Activated T-helper 1 cell treated with Interleukin-2 at 50 U/mL for 16 hours (primary cell): Measurements from ENCODE around the gene SLC29A3.

Experiments
- DNase-seq: peaks from one replicate; pipeline ENCODE4 v3.0.0-alpha.2; 2020; ENCODE audit warnings: low read depth

SLC29A3 gene

GRCh38 chr10:71301371-71301916 lies 17.6 kb upstream of the SLC29A3 start:
- no peak for DNase-seq

GRCh38 chr10:71302451-71302850 lies 16.6 kb upstream of the SLC29A3 start:
- DNase-seq: no peak

GRCh38 chr10:71302874-71303568 lies 16.0 kb upstream of the SLC29A3 start:
- DNase-seq: no peak

GRCh38 chr10:71303569-71303907 lies 15.5 kb upstream of the SLC29A3 start:
- no peak for DNase-seq

- no peak for DNase-seq
Observed at GRCh38 chr10:71304914-71305313, 14.1 kb upstream of the SLC29A3 start.

GRCh38 chr10:71306979-71307378 lies 12.1 kb upstream of the SLC29A3 start:
- no peak for DNase-seq

- DNase-seq: no peak
Observed at GRCh38 chr10:71307469-71308085, 11.5 kb upstream of the SLC29A3 start.

- DNase-seq: no peak
Observed at GRCh38 chr10:71308244-71308643, 10.8 kb upstream of the SLC29A3 start.

- DNase-seq: no peak
Observed at GRCh38 chr10:71308985-71309384, 10.1 kb upstream of the SLC29A3 start.

- DNase-seq: no peak
Observed at GRCh38 chr10:71309919-71310318, 9.1 kb upstream of the SLC29A3 start.

- no peak for DNase-seq
Observed at GRCh38 chr10:71312220-71312619, 6.8 kb upstream of the SLC29A3 start.

GRCh38 chr10:71312811-71313789 lies 6.0 kb upstream of the SLC29A3 start:
- DNase-seq: no peak

- DNase-seq: peak; percentile 27
Observed at GRCh38 chr10:71314028-71314693, 4.9 kb upstream of the SLC29A3 start.

- no peak for DNase-seq
Observed at GRCh38 chr10:71314694-71315225, 4.3 kb upstream of the SLC29A3 start.

GRCh38 chr10:71316056-71316785 lies 2.8 kb upstream of the SLC29A3 start:
- DNase-seq: no peak

GRCh38 chr10:71316786-71317160 lies 2.3 kb upstream of the SLC29A3 start:
- no peak for DNase-seq

- no peak for DNase-seq
Observed at GRCh38 chr10:71317739-71318138, 1.3 kb upstream of the SLC29A3 start.

- no peak for DNase-seq
Observed at GRCh38 chr10:71319800-71320392, 837 bp downstream of the SLC29A3 start.

GRCh38 chr10:71320592-71320991 lies 1.5 kb downstream of the SLC29A3 start:
- no peak for DNase-seq

- no peak for DNase-seq
Observed at GRCh38 chr10:71321386-71321785, 2.3 kb downstream of the SLC29A3 start.

GRCh38 chr10:71323407-71323806 lies 4.3 kb downstream of the SLC29A3 start:
- no peak for DNase-seq
